ENCODE results near the gene OVOL1.

- TF ChIP-seq POLR2A (IDR thresholded peaks at IDR 0.05) (no peak), CTCF (IDR thresholded peaks at IDR 0.05) (no peak)
Measured at GRCh38 chr11:65826984-65827735, 40.3 kb downstream of the OVOL1 start.

Data from gastroesophageal sphincter (tissue), 3 donors.